H9 (cell line): ENCODE measurements around the gene AKAIN1. TPM values are rescaled to one million over a fixed set of nuclear protein-coding genes. Genes with fewer than 3 reads are reported as not detected.

Experiments used
- DNase-seq: peaks from one replicate; pipeline ENCODE4 v3.0.0-alpha.2; 2017
- H2AFZ ChIP-seq: one replicate; pipeline ENCODE4 v1.6.1; 2013; ENCODE audit warnings: mild to moderate bottlenecking, low read length, control low read depth, moderate library complexity
- H2AK5ac ChIP-seq: 2 replicates; pipeline ENCODE4 v1.6.1; 2013; ENCODE audit warnings: low read length, control low read depth, mixed read lengths; ENCODE audit not compliant: insufficient read length
- H2BK120ac ChIP-seq: one replicate; pipeline ENCODE4 v1.6.1; 2013; ENCODE audit warnings: low read depth, mild to moderate bottlenecking, low read length, control low read depth, inconsistent platforms; ENCODE audit not compliant: poor library complexity, severe bottlenecking
- H2BK12ac ChIP-seq: 2 replicates; pipeline ENCODE4 v1.6.1; 2013; ENCODE audit warnings: low read length, control low read depth, mixed read lengths, low read depth; ENCODE audit not compliant: insufficient read length
- H2BK15ac ChIP-seq: 2 replicates; pipeline ENCODE4 v1.6.1; 2013; ENCODE audit warnings: low read depth, low read length, control low read depth
- H2BK20ac ChIP-seq: one replicate; pipeline ENCODE4 v1.6.1; 2013; ENCODE audit warnings: low read depth, mild to moderate bottlenecking, low read length, control low read depth, inconsistent platforms; ENCODE audit not compliant: poor library complexity, severe bottlenecking
- H2BK5ac ChIP-seq: 2 replicates; pipeline ENCODE4 v1.6.1; 2013; ENCODE audit warnings: low read length, control low read depth, mixed read lengths; ENCODE audit not compliant: insufficient read length
- H3K14ac ChIP-seq: 2 replicates; pipeline ENCODE4 v1.6.1; 2013; ENCODE audit warnings: low read length, control low read depth; ENCODE audit not compliant: insufficient read depth
- H3K18ac ChIP-seq: 2 replicates; pipeline ENCODE4 v1.6.1; 2013; ENCODE audit warnings: low read depth, mild to moderate bottlenecking, mixed read lengths, low read length, control low read depth; ENCODE audit not compliant: insufficient read length
- H3K23ac ChIP-seq: 2 replicates; pipeline ENCODE4 v1.6.1; 2013; ENCODE audit warnings: low read length, control low read depth, mixed read lengths, low read depth; ENCODE audit not compliant: insufficient read length
- H3K23me2 ChIP-seq: 2 replicates; pipeline ENCODE4 v1.6.1; 2013; ENCODE audit warnings: low read depth, mild to moderate bottlenecking, mixed read lengths, low read length, control low read depth; ENCODE audit not compliant: insufficient read length, poor library complexity, severe bottlenecking
- H3K27ac ChIP-seq: 2 replicates; pipeline ENCODE4 v1.5.1; 2013; ENCODE audit warnings: low read length, control low read depth, mixed read lengths, low read depth; ENCODE audit not compliant: insufficient read length
- H3K27me3 ChIP-seq: 2 replicates; pipeline ENCODE4 v1.6.1; 2013; ENCODE audit warnings: low read length, control low read depth, inconsistent platforms; ENCODE audit not compliant: insufficient read depth
- H3K4ac ChIP-seq: 2 replicates; pipeline ENCODE4 v1.6.1; 2013; ENCODE audit warnings: low read depth, mild to moderate bottlenecking, control low read depth, inconsistent platforms, low read length, moderate library complexity
- H3K4me1 ChIP-seq: 2 replicates; pipeline ENCODE4 v1.6.1; 2013; ENCODE audit warnings: low read length, control low read depth, inconsistent platforms; ENCODE audit not compliant: insufficient read depth
- H3K4me2 ChIP-seq: 2 replicates; pipeline ENCODE4 v1.6.1; 2013; ENCODE audit warnings: low read length, control low read depth, mixed read lengths; ENCODE audit not compliant: insufficient read length, insufficient read depth
- H3K56ac ChIP-seq: 2 replicates; pipeline ENCODE4 v1.6.1; 2013; ENCODE audit warnings: low read depth, mild to moderate bottlenecking, mixed read lengths, low read length, control low read depth; ENCODE audit not compliant: insufficient read length
- H3K79me1 ChIP-seq: 2 replicates; pipeline ENCODE4 v1.6.1; 2013; ENCODE audit warnings: low read depth, mild to moderate bottlenecking, moderate library complexity, low read length, control low read depth, inconsistent platforms; ENCODE audit not compliant: insufficient read depth, poor library complexity, severe bottlenecking
- H3K79me2 ChIP-seq: 2 replicates; pipeline ENCODE4 v1.6.1; 2013; ENCODE audit warnings: low read length, control low read depth, inconsistent platforms; ENCODE audit not compliant: insufficient read depth
- H3K9ac ChIP-seq: 2 replicates; pipeline ENCODE4 v1.6.1; 2013; ENCODE audit warnings: low read length, control low read depth, mixed read lengths; ENCODE audit not compliant: insufficient read length; ENCODE audit errors: extremely low read depth
- H3K9me3 ChIP-seq: one replicate; pipeline ENCODE4 v1.6.1; 2013; ENCODE audit warnings: low read depth, low read length, inconsistent platforms; ENCODE audit not compliant: control insufficient read depth
- H3T11ph ChIP-seq: one replicate; pipeline ENCODE4 v1.6.1; 2013; ENCODE audit warnings: mild to moderate bottlenecking, low read length, control low read depth, inconsistent platforms
- H4K20me1 ChIP-seq: one replicate; pipeline ENCODE4 v1.6.1; 2013; ENCODE audit not compliant: control insufficient read depth, insufficient read length, insufficient read depth
- H4K5ac ChIP-seq: 2 replicates; pipeline ENCODE4 v1.6.1; 2013; ENCODE audit warnings: low read depth, mild to moderate bottlenecking, mixed read lengths, low read length, control low read depth; ENCODE audit not compliant: insufficient read length
- H4K8ac ChIP-seq: replicated peaks from 2 replicates; pipeline ENCODE4 v1.6.1; 2013; ENCODE audit warnings: low read length, control low read depth, mixed read lengths, low read depth; ENCODE audit not compliant: insufficient read length
- H4K91ac ChIP-seq: 2 replicates; pipeline ENCODE4 v1.6.1; 2013; ENCODE audit warnings: low read depth, mild to moderate bottlenecking, moderate library complexity, mixed read lengths, low read length, control low read depth; ENCODE audit not compliant: insufficient read length
- H3K27ac Mint-ChIP-seq, 3 experiments: 2 replicates in 2 of 3; 3 replicates in 1 of 3; pipeline ENCODE4 v1.8.0; 2020 to 2021; ENCODE audit warnings: mixed read lengths in 3 of 3, mild to moderate bottlenecking in 1 of 3, moderate library complexity in 1 of 3
- H3K27me3 Mint-ChIP-seq: 2 replicates; pipeline ENCODE4 v1.8.0; 2021; ENCODE audit warnings: low read depth, mild to moderate bottlenecking, moderate library complexity, mixed read lengths
- H3K36me3 Mint-ChIP-seq, 3 experiments: 2 replicates in 2 of 3; 3 replicates in 1 of 3; pipeline ENCODE4 v1.8.0; 2020 to 2021; ENCODE audit warnings: low read depth in 3 of 3, mixed read lengths in 3 of 3; ENCODE audit not compliant: insufficient read depth in 1 of 3
- H3K4me1 Mint-ChIP-seq, 2 experiments: 2 replicates each; pipeline ENCODE4 v1.8.0; 2020; ENCODE audit warnings: mixed read lengths in 2 of 2
- H3K4me3 Mint-ChIP-seq, 2 experiments: 2 replicates in 1 of 2; 3 replicates in 1 of 2; pipeline ENCODE4 v1.8.0; 2020 to 2021; ENCODE audit warnings: mild to moderate bottlenecking in 2 of 2, mixed read lengths in 2 of 2, moderate library complexity in 1 of 2
- H3K9me3 Mint-ChIP-seq, 2 experiments: 2 replicates in 1 of 2; 3 replicates in 1 of 2; pipeline ENCODE4 v1.8.0; 2020; ENCODE audit warnings: mild to moderate bottlenecking in 2 of 2, mixed read lengths in 2 of 2, moderate library complexity in 1 of 2
- WGBS: extraction: QIAGEN DNeasy Blood & Tissue Kit; methylation state at CpG from one replicate; pipeline ENCODE4 v1.1.7; 2013; ENCODE audit warnings: missing lambda C conversion rate, low lambda C conversion rate, mixed read lengths; ENCODE audit not compliant: insufficient read length; ENCODE audit errors: extremely low coverage; 5-methylcytosine and 5-hydroxymethylcytosine counted together
- total RNA-seq: library from RNA; stranded (reverse); gene quantifications from 2 replicates; pipeline ENCODE4 v1.2.1, GENCODE V29; 2021
- TF ChIP-seq, protein P1 (sequence below): fragments of 200-600 bp; sonication (generic); conservative IDR thresholded peaks from 3 replicates; pipeline ENCODE4 v1.8.0; 2021; ENCODE audit warnings: antibody characterized with exemption, mild to moderate bottlenecking

AKAIN1 gene
- total RNA-seq, 1 experiment from 2014 or later, result not detected

DNA sequence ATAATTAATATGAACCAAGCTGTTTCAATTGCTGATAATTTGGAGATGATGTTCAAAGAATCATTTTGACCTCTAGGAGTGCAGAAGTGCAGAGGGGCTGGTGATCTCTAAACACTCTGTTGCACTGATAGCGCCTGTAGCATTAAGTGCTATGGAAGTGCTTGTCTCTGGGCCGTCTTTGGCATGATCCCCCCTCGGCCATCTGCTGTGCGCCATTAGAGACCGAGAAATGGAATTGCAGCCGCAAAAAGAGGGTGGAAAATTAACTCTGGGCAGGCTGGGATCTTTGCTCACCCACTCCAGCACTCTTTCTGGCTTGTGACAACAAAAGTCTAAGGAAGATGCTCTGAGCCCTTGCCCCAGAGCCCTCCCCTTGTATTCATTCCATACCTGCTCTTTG, 23.4 kb downstream of the AKAIN1 start:
- H3K9me3 Mint-ChIP-seq, result no peaks in the 10 kb centered on the region; a peak in 1 of 5 replicates
- no peak overlapping the region for H2BK120ac ChIP-seq
- TF ChIP-seq, protein P1, sequence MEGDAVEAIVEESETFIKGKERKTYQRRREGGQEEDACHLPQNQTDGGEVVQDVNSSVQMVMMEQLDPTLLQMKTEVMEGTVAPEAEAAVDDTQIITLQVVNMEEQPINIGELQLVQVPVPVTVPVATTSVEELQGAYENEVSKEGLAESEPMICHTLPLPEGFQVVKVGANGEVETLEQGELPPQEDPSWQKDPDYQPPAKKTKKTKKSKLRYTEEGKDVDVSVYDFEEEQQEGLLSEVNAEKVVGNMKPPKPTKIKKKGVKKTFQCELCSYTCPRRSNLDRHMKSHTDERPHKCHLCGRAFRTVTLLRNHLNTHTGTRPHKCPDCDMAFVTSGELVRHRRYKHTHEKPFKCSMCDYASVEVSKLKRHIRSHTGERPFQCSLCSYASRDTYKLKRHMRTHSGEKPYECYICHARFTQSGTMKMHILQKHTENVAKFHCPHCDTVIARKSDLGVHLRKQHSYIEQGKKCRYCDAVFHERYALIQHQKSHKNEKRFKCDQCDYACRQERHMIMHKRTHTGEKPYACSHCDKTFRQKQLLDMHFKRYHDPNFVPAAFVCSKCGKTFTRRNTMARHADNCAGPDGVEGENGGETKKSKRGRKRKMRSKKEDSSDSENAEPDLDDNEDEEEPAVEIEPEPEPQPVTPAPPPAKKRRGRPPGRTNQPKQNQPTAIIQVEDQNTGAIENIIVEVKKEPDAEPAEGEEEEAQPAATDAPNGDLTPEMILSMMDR, result no peak
- no peaks in the 10 kb centered on the region for H3K36me3 Mint-ChIP-seq
- no peak overlapping the region for H3K56ac ChIP-seq
- H3K9me3 ChIP-seq, result no peaks in the 10 kb centered on the region
- H4K8ac ChIP-seq, result no peak overlapping the region
- no peaks in the 10 kb centered on the region for H3K4me1 Mint-ChIP-seq
- no peak overlapping the region for H2AFZ ChIP-seq
- H2BK15ac ChIP-seq, result no peak overlapping the region
- no peak for DNase-seq
- no peaks in the 10 kb centered on the region for H3K23me2 ChIP-seq
- no peaks in the 10 kb centered on the region for H3K27me3 ChIP-seq
- no peaks in the 10 kb centered on the region for H3K79me1 ChIP-seq
- no peak overlapping the region for H3K27ac ChIP-seq
- no peak overlapping the region for H2BK5ac ChIP-seq
- H4K91ac ChIP-seq, result no peak overlapping the region
- no CpG with 5 or more reads among the region's 6 CpGs for WGBS
- H3K4ac ChIP-seq, result no peak overlapping the region
- no peaks in the 10 kb centered on the region for H3K4me1 ChIP-seq
- H3K4me3 Mint-ChIP-seq, result no peak overlapping the region
- H4K5ac ChIP-seq, result no peak overlapping the region
- H3K14ac ChIP-seq, result no peak overlapping the region
- H3K9ac ChIP-seq, result no peak overlapping the region
- H3K79me2 ChIP-seq, result no peaks in the 10 kb centered on the region
- H3K18ac ChIP-seq, result no peak overlapping the region
- no peak overlapping the region for H2BK12ac ChIP-seq
- no peak overlapping the region for H3T11ph ChIP-seq
- no peak overlapping the region for H3K4me2 ChIP-seq
- H3K23ac ChIP-seq, result no peak overlapping the region
- H2AK5ac ChIP-seq, result no peak overlapping the region
- H4K20me1 ChIP-seq, result no peaks in the 10 kb centered on the region
- peaks cover 7% of the 10 kb centered on the region; the same call in 1 of the 2 replicates for H3K27me3 Mint-ChIP-seq
- H3K27ac Mint-ChIP-seq, result no peak overlapping the region
- H2BK20ac ChIP-seq, result no peak overlapping the region
